ENCODE data around the gene ZFYVE1. TPM values are rescaled to one million over a fixed set of nuclear protein-coding genes. Genes with fewer than 3 reads are reported as not detected.
A peak's percentile ranks its signal among the peaks of the same experiment; 100 is the strongest.

ZFYVE1 gene
- total and polyA plus RNA-seq, 11 donors, result 5.2 to 20.7 (median 14.6) TPM

DNA sequence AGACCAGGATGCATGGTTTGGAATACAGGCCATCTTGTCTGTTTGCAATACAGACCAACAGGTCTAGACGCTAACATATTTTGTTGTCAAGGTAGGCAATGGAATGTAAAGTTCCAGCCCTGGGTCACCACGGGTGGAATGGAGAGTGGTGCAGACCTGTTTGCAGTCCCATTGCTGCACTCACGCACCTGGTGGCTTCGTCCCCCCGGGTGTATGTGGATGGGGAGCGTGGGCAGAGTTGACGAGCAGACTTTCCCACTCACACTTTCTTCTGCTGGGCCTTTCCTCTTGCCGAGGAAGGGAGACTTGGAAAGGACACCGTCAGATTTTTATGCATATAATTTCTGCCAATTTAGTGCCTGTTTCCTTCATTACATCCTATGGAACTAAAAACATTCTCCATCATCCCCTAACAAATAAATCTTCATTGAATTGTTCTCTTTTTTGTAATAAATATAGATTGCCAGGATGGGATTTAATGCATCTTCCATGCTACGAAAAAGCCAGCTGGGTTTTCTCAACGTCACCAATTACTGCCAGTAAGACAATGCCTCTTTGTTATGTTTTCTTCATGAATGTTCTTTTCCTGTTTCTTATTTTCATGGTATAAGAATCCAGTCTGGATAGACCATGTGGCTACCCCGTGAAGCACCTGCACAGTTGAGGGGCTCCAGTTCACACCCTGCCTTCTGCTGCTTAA is 85.5 kb downstream of the ZFYVE1 start:
- TF ChIP-seq, protein P1, sequence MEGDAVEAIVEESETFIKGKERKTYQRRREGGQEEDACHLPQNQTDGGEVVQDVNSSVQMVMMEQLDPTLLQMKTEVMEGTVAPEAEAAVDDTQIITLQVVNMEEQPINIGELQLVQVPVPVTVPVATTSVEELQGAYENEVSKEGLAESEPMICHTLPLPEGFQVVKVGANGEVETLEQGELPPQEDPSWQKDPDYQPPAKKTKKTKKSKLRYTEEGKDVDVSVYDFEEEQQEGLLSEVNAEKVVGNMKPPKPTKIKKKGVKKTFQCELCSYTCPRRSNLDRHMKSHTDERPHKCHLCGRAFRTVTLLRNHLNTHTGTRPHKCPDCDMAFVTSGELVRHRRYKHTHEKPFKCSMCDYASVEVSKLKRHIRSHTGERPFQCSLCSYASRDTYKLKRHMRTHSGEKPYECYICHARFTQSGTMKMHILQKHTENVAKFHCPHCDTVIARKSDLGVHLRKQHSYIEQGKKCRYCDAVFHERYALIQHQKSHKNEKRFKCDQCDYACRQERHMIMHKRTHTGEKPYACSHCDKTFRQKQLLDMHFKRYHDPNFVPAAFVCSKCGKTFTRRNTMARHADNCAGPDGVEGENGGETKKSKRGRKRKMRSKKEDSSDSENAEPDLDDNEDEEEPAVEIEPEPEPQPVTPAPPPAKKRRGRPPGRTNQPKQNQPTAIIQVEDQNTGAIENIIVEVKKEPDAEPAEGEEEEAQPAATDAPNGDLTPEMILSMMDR (IDR thresholded peaks at IDR 0.05), result no peak
- TF ChIP-seq POLR2A (IDR thresholded peaks at IDR 0.05), result no peak
- no peaks in the 10 kb centered on the region for H3K4me1 ChIP-seq
- H3K9me3 ChIP-seq, result no peaks in the 10 kb centered on the region
- no peak overlapping the region for H3K4me3 ChIP-seq
- peaks cover 0 to 76% (median 56%) of the 10 kb centered on the region in 9 donors for H3K36me3 ChIP-seq
- intact Hi-C loops (cut with DNase I), result no loop called here
- no peak overlapping the region for H3K27ac ChIP-seq
- ATAC-seq (no peak), DNase-seq (no peak)
- H3K27me3 ChIP-seq, result no peaks in the 10 kb centered on the region
- WGBS, 4 donors, result 80 to 82% (median 81%) methylated on average over 12 of the region's 12 CpGs

DNA sequence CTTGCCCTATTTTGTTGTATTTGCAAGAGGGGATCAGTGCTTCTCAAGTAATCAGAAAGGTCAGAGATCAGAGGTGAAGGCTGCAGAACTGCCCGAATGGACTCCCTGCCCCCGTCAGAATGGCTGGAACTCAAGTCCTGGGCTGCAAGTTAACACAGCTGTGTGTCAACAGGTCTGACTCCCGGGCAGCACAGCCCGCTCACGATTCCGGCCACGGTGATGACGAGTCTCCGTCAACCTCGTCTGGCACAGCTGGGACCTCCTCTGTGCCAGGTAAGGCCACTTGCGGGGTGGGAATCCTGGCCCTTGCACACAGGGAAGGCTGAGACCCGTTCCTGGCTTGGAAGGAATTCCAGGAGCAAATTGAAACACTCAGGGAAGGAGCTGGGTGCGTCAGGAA is 87.3 kb downstream of the ZFYVE1 start:
- Histone ChIP-seq H3K27me3 (no peaks in the 10 kb centered on the region), H3K9me3 (no peaks in the 10 kb centered on the region), H3K4me1 (no peaks in the 10 kb centered on the region), H3K4me3 (no peak overlapping the region), H3K27ac (no peak overlapping the region), H3K36me3 (peaks cover 0 to 63% (median 52%) of the 10 kb centered on the region in 9 donors)
- ATAC-seq (peak in 2 of 4 donors; percentile 23 to 52), DNase-seq (no peak)
- no peak for TF ChIP-seq POLR2A (IDR thresholded peaks at IDR 0.05)
- TF ChIP-seq, protein P1 (IDR thresholded peaks at IDR 0.05), result no peak
- intact Hi-C loops (cut with DNase I), result no loop called here
- 58 to 87% (median 72%) methylated on average over 10 to 13 of the region's 13 CpGs for WGBS, 4 donors

DNA sequence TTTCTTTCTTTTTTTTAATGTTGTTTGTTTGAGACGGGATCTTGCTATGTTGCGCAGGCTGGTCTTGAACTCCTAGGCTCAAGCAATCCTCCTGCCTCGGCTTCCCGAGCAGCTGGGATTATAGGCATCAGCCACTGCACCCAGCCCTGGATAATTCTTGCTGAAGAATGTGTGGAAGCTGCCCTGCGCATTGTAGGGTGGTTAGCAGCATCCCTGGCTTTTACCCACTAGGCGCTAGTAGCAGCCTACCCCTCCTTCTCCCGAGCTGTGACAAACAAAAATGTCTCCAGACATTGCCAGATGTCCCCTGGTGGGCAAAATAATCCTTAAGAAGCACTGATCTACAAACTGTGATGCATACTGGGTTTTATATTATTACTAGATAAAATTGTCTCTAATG is 94.0 kb downstream of the ZFYVE1 start:
- no peak for TF ChIP-seq POLR2A (IDR thresholded peaks at IDR 0.05)
- TF ChIP-seq, protein P1 (IDR thresholded peaks at IDR 0.05), result no peak
- DNase-seq, result no peak
- Histone ChIP-seq H3K27ac (no peak overlapping the region), H3K27me3 (no peaks in the 10 kb centered on the region), H3K4me1 (peaks cover 0 to under 1% (median 0%) of the 10 kb centered on the region in 12 donors), H3K9me3 (no peaks in the 10 kb centered on the region), H3K4me3 (no peak overlapping the region), H3K36me3 (peaks cover 0 to 3% (median 0%) of the 10 kb centered on the region in 9 donors)
- 87 to 96% (median 89%) methylated on average over 7 of the region's 7 CpGs for WGBS, 4 donors
- ATAC-seq, result no peak
- intact Hi-C loops (cut with DNase I), result no loop called here

DNA sequence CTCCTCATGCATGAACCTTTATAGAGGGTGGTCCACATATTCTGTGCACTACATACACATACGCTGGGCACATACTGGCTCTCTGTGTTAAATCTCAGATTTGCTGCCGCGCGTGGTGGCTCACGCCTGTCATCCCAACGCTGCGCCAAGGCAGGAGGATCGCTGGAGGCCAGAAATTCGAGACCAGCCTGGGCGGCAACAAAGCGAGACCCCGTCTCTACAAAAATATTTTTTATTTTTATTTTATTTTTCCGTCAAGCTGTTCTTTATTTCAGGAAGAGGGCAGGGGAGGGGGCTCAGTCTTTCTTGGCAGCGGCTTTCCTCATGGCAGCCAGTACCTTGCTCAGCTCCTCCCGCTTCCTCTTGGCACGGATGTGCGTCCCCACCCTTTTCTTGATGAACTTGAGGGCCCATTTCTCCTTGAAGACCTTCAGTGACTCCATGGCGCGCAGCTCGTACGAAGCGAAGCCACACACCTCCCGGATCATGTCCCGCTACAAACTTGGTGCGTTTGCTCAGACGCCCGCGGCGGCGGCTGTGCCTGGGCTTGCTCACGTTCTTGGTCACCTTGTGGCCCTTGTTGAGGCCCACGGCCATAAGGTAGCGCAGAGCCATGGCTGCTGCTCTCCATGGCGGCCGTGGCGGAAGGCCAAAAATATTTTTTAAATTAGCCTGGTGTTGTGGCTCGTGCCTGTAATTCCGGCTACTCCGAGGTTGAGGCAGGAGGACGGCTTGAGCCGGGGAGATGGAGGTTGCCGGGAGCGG is 97.4 kb downstream of the ZFYVE1 start:
- intact Hi-C loops (cut with DNase I), result no loop called here
- no peak for ATAC-seq

More for the DNA sequence above, 97.4 kb downstream of the ZFYVE1 start:
- TF ChIP-seq, protein P1 (IDR thresholded peaks at IDR 0.05), result no peak
- TF ChIP-seq POLR2A (IDR thresholded peaks at IDR 0.05), result no peak
- no peak for DNase-seq
- Histone ChIP-seq H3K27me3 (no peaks in the 10 kb centered on the region), H3K4me3 (peak overlapping the region in 2 of 12 donors; percentile 16 to 23), H3K36me3 (no peaks in the 10 kb centered on the region), H3K9me3 (no peaks in the 10 kb centered on the region), H3K27ac (no peak overlapping the region), H3K4me1 (peaks cover 0 to 18% (median 4%) of the 10 kb centered on the region in 12 donors)
- 88 to 92% (median 90%) methylated on average over 43 of the region's 43 CpGs for WGBS, 4 donors

Measured in heart left ventricle (tissue), 16 donors.